OCI-LY7 (cell line): ENCODE measurements around the gene DUOXA1.
"Not testable (repeated sequence)": the region's sequence is repeated elsewhere in the genome, so short reads cannot be mapped to it uniquely, and the experiment has no call there.

Experiments used
- EZH2phosphoT487 ChIP-seq: fragments of 200-600 bp; sonication (generic); IDR thresholded peaks from 2 replicates; pipeline ENCODE4 v1.6.1; 2018; ENCODE audit warnings: low read depth, borderline replicate concordance, mild to moderate bottlenecking, mixed run types, antibody characterized with exemption, low read length, moderate library complexity, mixed read lengths
- TF ChIP-seq, protein P1 (sequence below): fragments of 200-600 bp; sonication (generic); conservative IDR thresholded peaks from 2 replicates; pipeline ENCODE4 v1.5.1; 2014; ENCODE audit warnings: mild to moderate bottlenecking, antibody characterized with exemption, low read length, moderate library complexity, mixed read lengths

DNA sequence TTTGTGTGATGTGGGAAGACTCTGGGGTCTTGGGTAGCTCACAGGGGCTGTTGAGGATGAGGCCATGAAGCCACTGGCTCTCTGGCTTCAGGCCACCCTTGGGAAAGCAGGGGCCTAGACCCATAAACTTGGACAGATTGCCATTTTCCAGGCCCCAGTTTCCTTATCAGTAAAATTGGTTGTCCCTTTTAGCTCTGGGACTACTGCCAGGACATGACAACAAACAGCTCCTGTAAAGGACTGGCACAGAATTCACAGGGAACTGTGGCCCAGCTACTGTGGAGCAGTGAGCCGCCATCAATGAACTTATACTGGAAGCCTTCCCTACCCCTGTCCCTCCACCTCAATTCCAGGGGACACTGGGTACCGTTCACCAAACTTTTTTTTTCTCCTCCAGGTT, 52.3 kb downstream of the DUOXA1 start:
- TF ChIP-seq, protein P1, sequence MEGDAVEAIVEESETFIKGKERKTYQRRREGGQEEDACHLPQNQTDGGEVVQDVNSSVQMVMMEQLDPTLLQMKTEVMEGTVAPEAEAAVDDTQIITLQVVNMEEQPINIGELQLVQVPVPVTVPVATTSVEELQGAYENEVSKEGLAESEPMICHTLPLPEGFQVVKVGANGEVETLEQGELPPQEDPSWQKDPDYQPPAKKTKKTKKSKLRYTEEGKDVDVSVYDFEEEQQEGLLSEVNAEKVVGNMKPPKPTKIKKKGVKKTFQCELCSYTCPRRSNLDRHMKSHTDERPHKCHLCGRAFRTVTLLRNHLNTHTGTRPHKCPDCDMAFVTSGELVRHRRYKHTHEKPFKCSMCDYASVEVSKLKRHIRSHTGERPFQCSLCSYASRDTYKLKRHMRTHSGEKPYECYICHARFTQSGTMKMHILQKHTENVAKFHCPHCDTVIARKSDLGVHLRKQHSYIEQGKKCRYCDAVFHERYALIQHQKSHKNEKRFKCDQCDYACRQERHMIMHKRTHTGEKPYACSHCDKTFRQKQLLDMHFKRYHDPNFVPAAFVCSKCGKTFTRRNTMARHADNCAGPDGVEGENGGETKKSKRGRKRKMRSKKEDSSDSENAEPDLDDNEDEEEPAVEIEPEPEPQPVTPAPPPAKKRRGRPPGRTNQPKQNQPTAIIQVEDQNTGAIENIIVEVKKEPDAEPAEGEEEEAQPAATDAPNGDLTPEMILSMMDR, result not testable (repeated sequence)
- TF ChIP-seq EZH2phosphoT487, result not testable (repeated sequence)
